HG02588 (cell line): ENCODE results near the gene RGS3.

Source experiments
- ATAC-seq: cut with Tn5 transposase; IDR thresholded peaks from one replicate; pipeline ENCODE4 v1.9.1; 2021; ENCODE audit warnings: mild to moderate bottlenecking, moderate library complexity; ENCODE audit not compliant: unreplicated experiment

RGS3 gene

DNA sequence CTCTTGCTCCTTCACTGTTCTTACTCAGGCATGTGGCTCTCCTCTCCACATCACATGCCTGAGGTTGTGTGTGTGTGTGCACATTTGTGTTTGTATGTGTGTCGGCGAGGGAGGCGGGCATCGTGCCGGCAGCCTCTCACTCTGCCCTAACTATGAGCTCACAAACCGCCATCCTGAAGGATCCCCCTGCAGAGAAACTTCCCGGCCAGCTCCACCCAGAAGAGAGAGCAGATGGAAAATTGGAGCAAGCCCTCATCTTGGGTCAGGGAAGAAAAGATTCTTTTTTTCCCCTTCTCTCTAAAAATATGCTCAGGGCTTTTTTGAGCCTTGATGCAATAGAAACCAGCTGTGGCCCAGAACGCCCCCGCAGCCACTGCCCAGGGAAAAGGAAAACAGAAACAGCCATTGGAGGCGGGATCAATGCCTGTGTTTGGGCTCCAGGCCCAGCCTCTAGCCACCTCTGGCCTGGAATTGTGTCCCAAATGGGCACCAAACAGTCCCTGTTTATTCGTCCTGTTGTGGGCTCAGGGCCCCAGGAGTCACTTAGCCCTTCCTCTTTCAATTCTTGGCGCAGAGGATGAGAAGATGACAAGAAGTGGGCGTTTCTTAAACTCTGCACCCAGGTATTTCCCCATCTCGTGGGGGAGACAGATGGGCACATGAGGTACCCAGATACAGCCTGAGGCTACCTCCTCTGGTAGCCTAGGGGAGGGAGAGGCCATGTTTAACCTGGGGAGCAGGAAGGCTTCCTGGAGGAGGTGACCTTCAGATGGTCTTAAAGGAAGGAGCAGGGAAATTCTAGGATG, 151.5 kb downstream of the RGS3 start:
- no peak for ATAC-seq

DNA sequence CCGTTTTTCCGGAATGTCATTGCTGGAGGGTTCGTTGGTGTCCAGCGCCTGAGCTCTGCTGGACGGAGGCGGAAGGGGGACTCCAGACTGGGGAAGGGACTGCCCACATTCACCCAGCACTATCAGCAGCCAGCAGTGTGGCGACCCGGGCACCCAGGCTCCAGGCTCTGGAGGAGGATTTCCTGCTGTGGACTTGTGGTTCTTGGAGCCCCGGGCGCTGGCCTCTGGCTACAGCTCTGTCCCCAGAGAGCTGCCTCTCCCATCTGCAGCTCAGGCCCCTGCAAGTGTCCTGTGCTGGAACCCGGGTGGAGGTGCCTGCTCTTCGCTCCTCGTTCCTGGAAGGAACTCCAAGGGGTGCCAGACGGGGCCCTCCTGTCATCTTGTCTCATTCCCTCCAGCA, 152.6 kb downstream of the RGS3 start:
- ATAC-seq: no peak

DNA sequence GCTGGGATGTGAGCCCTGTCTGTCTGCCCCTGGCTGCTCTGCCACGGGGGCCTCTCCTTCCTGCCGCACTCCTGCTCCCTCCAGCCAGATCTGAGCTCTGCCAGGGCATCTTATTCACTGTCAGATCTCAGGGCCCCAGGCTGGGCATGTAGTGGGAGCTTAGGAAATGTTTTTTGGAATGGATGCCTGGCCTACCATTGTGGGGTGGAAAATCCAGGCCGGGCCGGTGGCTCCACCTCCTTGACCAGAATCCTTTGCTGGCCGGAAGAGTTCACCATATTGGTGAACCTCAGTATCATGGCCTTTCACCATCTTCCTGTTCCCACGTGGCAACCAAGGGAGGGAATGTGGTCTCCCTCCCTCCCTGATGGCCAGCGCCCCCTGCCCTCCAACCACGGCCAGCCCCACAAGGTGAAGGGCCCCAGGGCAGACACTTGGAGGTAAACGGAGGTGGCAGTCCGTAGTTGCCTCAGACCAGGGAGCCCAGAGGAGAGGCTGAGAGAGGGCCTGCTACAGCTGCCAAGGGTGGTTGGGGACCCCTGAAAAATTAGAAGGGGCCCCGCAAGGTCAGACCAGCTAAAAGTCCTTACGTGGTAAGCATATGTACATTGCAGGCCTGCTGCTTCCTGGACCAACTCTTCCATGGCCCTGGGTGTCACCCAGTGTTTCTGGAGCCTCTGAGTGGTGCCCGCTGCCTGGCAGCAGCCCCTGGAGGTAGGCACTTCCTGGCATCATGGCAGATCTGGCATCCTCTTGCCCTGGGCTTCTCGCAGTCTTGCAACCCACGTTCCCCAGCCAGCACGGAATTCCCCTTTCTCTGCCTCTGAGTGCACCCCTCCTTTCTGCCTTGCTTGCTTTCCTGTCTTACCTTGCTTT, 153.3 kb downstream of the RGS3 start:
- no peak for ATAC-seq

DNA sequence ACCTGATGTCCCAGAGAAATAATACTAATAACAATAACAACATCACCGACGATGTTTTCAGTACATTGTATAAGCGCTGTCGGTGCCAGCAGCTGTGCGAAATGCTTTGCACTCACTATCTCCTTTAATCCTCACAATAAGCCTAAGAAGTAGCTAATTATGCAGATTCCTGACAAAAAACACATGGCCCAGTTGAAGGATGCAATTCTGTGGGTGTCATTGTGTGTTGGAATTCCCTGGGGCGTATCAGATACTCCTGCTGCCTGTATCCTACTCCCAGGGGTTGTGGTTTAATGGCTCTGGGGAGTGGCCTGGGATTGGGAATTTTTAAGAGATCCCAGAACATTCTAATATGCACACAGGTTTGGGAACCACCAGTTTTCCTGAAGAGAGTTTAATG, 154.0 kb downstream of the RGS3 start:
- no peak for ATAC-seq

DNA sequence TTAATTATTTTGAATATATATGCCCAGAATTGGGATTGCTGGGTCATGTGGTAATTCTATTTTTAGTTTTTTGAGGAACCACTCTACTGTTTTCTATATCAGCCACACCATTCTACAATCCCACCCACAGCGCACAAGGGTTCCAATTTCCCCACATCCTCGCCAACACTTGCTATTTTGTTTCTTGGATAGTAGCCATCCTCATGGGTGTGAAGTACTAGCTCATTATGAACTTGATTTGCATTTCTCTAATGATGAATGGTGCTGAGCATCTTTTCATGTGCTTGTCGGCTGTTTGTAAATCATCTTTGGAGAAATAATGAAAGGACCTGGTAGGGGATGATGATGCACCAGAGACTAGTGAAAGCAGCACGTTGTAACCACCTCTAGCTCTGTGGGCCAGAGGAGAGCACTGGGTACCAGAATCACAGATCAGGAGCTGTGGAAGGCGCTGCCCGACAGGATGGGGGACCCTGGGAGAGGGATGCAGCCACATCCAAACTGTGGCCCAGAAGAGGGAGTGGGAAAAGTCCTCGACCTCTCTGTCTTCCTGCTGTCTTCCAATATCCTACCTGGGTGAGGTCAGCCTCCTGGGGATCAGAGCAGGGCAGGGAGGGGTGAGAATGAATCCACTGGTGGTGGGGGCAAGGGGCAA, 155.4 kb downstream of the RGS3 start:
- ATAC-seq: no peak

DNA sequence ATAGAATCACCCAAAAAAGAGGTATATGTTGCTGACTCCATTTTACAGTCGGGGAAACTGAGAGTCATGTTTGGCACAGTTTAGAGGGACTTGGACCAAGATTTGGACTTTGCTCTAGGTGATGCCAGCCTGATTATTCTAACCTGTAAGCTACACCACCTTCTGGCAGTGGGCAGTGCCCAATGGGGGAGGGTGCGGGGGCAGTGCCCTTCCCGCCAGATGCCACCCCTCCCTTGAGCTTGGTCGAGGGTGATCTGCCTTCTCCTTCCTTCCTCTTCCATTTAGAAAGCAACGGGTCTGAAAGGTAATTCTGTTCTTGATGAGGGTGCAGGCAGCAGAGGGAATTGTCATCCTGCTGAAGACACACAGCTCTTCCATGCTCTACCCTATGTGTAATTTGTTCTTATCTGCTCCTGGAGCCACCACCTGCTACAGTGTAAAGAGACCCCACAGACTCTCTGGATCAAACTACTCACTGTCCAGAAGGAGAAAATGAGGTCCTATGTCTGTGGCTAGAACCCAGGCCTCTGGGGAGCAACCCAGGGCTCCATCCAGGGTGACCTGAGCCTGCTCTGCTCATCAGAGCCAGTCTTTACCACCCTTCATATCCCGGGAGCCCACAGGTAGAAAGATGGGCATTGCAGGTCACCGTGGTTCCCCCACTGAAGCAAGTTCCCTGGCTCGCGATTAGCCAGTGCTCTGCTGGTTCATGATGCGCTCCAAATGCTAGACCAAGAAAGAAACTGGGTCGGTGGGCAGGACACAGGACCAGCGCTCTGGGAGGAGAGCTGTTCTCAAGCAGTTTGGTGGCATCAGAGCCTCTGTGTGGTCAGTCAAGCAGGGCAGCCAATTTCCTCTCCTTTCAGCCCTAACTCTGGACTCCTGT, 156.2 kb downstream of the RGS3 start:
- ATAC-seq: no peak

DNA sequence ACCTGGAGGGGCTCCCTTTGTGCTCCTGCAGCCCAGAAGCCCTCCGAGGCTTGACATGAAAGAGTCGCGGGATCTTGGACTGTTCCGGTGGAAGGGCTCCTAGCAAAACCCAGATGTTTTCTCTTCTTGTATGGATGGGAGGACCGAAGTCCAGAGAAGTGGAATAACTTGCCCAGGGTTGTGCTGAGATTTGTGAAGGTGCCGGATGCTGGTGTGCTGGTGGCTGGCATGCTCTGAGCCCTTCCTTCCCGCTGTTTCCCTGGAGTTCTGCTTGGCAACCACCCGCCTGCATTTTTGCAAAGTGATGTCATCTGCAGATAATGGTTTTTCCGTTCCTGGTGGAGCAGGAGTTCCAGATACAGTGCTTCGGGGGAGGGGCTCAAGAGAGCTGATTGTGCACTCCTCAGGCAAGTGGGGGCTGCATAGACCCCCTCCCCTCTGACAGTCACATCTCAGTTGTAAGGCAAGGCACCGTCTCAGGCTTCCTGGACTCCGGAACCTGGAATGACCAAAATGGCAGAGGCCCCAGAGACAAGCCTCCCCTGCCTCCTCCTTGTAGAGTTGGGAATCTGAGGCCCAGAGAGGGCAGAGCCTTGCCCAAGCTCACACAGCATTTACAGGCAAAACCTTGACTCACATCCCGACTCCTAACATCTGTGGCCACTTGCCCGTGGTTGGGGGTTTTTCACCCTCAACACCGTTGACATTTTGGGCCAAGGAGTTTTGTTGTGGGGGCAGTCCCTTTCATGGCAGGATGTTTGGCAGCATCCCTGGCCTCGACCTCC, 157.0 kb downstream of the RGS3 start:
- no peak for ATAC-seq

DNA sequence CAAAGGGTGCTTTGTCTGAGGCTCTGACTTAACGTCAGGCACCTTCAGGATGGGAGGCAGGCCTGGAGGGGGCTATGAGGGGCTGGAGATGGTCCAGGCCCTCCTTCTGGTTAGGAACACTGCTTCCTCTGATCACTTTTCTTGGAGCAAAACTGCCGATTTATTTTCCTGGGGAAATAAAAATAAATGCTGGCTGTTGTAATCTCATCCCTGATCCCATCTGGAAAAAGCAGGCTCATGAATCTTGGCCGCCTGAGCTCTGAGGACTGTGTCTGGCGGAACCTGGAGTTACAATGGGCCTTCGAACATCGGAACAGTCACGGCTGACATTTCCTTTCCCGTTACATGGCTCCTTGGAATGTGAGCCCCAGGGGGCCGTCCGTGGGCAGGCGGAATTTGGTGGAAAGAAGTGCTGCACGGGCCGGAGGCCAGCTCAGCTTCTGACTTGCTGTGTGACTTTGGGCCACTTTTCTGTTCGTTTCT, 157.8 kb downstream of the RGS3 start:
- no peak for ATAC-seq

DNA sequence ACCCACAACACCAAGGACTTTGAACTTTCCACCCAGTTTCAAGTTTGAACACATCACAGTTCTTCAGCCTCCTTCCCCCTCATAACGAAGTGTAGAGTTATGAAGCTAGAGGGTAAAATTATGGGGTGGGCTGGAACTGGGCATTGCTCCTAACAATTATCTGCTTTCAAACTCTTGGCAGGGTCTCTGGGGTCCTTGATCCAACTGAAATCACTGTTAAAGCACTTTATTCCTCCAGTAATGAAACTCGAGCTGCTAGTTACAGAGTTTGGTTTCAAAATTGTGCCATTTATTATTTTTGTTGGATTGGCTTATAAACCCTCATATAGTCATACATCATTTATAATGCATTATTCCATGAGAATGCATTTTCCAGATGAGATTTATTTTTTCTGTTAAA, 158.5 kb downstream of the RGS3 start:
- ATAC-seq: no peak

DNA sequence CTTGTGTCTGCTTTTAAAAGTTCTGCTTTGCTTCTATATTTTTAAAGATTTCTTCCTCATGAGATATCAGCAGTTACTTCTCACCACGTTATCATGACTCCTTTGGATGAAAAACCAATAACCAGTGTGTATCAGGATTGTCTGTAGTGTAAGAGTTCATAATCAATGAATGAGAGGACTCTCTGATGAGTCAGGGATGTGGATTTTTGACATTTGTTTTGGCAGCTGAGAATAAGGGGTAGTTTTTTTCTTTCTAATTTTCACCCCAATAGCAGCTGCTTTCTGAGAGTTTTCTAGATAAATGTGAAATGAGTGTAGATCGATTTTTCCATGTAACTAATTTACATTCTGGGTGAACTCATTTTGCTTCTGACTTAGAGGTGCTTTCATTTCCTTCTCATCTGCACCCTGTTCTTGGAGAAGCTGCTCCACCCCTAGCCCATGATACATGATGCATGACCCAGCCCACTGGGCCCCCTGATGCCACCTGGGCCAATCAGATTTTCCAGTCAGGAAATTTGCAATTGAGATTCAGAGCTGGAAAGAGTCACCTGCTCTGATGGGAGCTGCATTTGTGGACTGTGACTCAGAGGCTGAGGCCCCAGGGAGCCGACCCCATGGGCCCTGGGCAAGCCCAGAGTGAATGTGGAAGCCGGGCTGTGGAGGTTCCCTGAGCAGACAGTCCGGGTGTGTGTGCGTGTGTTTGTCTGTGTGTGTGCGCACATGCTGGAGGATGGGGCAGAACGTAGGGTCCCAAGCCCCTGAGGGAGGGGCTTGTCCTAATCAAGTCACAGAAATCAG, 159.3 kb downstream of the RGS3 start:
- peak; percentile 78 for ATAC-seq

DNA sequence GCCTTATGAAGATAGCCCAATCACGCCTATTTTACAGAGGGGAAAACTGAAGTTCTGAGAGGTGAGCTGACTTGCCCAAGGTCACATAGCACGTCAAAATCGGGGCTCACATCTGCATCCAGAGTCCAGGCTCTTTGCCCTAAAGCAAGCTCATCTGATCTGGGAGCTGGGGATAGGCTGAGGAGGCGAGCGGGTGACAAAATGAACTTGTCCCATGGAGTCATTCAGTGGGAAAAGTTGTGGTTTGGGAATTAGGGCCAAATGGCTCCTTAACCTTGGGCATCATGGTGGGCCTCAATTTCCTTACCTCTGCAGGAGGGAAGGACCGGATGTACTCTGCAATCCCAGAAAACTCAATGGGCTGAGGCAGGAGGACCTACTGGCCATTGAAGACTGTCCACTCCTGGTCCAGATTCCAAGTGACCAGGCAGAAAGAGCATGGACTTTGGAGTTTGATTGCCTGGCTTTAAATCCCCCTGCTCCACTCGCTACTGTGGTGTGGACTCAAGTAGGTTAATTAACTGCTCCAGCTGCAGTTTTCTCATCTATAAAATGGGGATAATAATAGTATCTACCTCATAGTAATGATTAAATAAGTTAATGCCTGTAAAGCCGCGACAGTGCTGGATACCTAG, 160.4 kb downstream of the RGS3 start:
- ATAC-seq: no peak

DNA sequence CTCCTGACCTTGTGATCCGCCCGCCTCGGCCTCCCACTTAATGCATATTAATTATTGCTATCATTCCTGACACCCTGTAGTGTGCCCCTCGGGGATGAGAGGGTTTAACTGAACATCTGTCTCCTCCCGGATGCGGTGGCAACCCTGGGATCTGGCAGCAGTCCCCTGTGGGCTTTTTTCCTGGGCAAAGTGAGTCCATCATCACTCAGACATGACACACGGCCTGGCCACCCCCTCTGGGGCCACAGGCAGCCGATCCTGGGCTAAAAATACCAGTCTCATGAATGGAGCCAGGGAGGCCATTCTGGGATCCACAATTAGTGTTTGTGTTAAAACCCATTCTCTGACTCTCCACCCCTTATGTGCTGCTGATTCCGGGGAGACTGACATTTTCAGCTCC, 161.2 kb downstream of the RGS3 start:
- ATAC-seq: no peak

DNA sequence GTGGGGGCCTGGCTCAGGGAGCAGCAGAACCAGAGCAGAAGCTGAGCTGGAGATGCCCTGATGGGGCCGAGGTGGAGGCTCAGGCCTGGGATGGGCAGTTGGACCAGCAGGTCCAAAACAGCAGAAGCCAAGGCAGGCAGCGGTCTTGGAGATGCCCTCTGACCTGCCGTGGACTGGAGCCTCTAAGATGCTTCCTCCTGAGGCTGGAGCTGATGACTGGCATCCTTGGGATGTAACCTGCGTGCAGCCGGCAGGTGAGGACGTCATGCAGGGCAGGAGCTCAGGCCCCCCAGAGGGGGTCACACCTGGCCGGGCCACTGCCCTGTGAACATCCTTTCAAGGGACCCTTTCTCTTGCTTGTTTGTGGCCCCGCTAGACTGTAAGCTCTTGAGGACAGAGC, 162.0 kb downstream of the RGS3 start:
- ATAC-seq: no peak

DNA sequence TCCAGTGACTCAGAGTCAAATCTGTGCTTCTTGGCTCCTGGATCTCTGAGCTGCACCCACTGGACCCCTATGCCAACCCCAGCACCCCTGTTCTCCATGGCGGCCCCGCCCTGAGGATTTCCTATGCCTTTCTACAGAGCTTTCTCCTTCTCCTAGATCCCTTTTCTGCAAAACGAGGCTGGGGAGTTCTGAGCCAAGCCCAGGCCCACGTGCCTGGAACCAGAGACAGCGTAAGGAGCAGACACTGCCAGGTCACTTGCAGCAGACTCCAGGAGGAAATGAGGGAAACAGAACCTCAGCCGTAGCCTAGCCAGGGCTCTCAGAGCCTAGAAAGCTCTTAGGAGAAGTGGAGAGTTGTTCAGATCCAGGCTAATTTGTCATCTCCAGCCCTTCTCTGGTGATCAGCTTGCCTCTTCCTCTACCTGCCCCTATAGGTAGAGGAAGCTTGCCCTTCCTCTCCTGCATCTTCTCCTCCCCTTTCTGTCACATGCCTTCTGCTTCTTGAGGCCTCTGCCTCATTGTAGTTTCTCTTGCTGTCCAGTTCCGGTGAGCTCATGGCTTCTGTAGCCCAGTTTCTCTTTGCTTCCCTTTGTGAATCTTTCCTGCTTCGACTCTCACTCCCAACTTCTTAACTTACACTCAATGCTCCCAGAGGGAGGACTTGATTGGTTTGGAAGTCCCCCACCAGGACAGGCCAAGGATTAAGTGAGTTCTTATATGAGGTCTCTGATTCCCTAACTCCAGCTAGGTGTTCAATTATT, 163.4 kb downstream of the RGS3 start:
- no peak for ATAC-seq

DNA sequence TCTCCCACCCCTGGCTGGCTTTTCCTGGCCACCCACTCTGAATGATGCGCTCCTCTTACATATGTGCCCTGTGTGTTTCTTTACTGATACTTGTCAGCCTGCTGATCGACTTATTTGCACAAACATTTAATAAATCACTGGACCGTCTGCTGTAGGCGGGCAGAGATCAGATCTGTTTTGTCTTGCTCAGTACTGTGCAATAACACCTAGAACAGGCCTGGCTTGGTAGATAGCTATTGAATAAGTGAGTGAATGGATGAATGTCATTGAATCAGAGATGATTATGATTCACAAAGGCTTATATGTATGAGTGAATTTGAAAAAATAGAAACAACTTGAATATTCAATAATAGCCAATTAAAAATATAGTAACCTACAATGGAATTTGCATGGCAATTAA, 165.1 kb downstream of the RGS3 start:
- no peak for ATAC-seq

DNA sequence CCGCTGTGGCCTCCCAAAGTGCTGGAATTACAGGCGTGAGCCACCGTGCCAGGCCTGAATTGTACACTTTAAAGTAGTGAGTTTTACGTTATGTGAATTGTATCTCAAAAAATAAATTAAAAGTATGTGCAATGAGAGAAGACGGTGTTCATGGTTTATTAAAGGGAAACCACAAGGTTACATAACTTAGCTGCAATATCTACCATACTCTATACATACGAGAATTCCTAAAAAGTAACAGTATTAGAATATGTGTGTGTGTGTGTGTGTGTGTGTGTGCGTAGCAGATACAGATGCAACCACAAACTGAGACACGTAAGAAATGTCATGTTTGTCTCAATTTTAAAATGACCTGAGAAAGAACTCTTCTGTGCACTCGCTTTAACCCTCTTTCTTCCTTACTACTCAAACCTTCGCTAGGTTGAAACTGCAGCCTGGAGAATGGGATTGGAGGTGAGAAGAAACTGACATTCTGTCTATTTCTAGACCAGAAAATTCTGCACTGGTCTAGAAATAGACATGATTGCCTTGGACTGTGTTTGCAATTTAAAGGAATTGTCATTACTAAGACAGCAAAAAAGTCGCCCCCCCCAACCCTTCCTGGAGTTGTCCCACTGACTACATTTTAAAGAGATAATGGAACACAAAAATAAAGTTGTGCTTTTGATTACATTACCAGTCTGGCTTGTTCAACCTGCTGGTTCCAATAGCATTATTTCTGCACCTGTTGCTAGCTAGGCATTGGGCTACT, 167.0 kb downstream of the RGS3 start:
- no peak for ATAC-seq

DNA sequence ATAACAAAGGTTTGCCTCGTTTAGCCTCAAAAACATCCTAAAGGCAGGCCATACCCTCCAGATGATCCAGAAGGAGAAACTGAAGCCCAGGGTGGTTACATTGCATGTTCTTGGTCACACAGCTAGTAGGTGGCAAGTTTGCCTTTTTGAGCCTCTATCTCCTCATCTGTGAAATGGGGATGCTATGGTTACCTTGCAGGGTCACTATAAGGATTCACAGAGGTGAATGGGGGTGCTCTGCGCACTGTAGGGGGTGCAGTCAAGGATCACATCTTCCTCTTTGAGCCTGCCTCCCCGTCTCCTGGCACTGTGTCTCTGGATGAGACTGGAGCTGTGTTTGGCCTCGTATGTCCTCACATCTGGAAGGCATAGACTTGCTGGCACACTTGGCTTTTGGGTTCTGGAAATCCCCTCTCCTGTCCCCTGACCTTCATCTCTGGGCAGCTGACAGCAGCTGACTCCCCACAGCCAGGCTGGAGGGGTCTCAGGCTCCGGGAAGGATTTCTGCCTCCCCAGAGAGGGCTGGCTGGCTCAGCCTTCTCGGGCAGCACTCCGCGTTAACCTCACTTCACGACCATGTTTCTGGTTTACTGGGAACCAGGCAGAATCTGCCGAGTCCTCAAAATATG, 167.7 kb downstream of the RGS3 start:
- ATAC-seq: no peak
